Thymus (tissue), 11 donors: ENCODE data around the gene CUX1. TPM values are rescaled to one million over a fixed set of nuclear protein-coding genes. Genes with fewer than 3 reads are reported as not detected.
A peak's percentile ranks its signal among the peaks of the same experiment; 100 is the strongest.
"Not testable (repeated sequence)": the region's sequence is repeated elsewhere in the genome, so short reads cannot be mapped to it uniquely, and the experiment has no call there.

Source experiments
- DNase-seq, 9 donors: peaks; one replicate each; pipeline ENCODE4 v3.0.0-alpha.2; 2013; ENCODE audit warnings: low spot score in 9 of 9, low read depth in 6 of 9, missing footprints in 1 of 9
- H3K27ac ChIP-seq, 2 donors: one replicate each; pipeline ENCODE4 v1.5.1; 2013; ENCODE audit warnings: control low read depth in 1 of 2, low read depth in 1 of 2, low read length in 1 of 2, mild to moderate bottlenecking in 1 of 2, moderate library complexity in 1 of 2
- H3K27me3 ChIP-seq, 2 donors: one replicate each; pipeline ENCODE4 v1.5.1; 2013; ENCODE audit warnings: low read length in 1 of 2; ENCODE audit not compliant: control insufficient read depth in 2 of 2, insufficient read depth in 1 of 2
- H3K36me3 ChIP-seq, 2 donors: one replicate each; pipeline ENCODE4 v1.5.1; 2013; ENCODE audit warnings: low read length in 1 of 2, mild to moderate bottlenecking in 1 of 2, moderate library complexity in 1 of 2; ENCODE audit not compliant: control insufficient read depth in 2 of 2, insufficient read depth in 2 of 2
- H3K4me1 ChIP-seq, 2 donors: one replicate each; pipeline ENCODE4 v1.5.1; 2013; ENCODE audit warnings: low read length in 2 of 2; ENCODE audit not compliant: control insufficient read depth in 2 of 2, insufficient read depth in 2 of 2
- H3K4me3 ChIP-seq, 2 donors: one replicate each; pipeline ENCODE4 v1.5.1; 2013; ENCODE audit warnings: low read length in 2 of 2, control low read depth in 1 of 2, mild to moderate bottlenecking in 1 of 2
- H3K9me3 ChIP-seq, 2 donors: one replicate each; pipeline ENCODE4 v1.5.1; 2013; ENCODE audit warnings: low read length in 1 of 2, mild to moderate bottlenecking in 1 of 2; ENCODE audit not compliant: control insufficient read depth in 2 of 2, insufficient read depth in 1 of 2
- WGBS: extraction: QIAGEN DNeasy Blood & Tissue Kit; methylation state at CpG from one replicate; pipeline ENCODE4 v1.1.7; 2013; 5-methylcytosine and 5-hydroxymethylcytosine counted together
- polyA plus RNA-seq: library from polyadenylated mRNA; stranded (reverse); fragments of 200-250 nt; gene quantifications from one replicate; pipeline ENCODE4 v1.2.3, GENCODE V29; 2013
- total RNA-seq: library from RNA; stranded (reverse); fragments of 120-200 nt; gene quantifications from one replicate; pipeline ENCODE4 v1.2.4, GENCODE V29; 2013
- donor health status: healthy.

Gene CUX1
- total and polyA plus RNA-seq, 2 donors: 27.8 to 35.0 TPM

DNA sequence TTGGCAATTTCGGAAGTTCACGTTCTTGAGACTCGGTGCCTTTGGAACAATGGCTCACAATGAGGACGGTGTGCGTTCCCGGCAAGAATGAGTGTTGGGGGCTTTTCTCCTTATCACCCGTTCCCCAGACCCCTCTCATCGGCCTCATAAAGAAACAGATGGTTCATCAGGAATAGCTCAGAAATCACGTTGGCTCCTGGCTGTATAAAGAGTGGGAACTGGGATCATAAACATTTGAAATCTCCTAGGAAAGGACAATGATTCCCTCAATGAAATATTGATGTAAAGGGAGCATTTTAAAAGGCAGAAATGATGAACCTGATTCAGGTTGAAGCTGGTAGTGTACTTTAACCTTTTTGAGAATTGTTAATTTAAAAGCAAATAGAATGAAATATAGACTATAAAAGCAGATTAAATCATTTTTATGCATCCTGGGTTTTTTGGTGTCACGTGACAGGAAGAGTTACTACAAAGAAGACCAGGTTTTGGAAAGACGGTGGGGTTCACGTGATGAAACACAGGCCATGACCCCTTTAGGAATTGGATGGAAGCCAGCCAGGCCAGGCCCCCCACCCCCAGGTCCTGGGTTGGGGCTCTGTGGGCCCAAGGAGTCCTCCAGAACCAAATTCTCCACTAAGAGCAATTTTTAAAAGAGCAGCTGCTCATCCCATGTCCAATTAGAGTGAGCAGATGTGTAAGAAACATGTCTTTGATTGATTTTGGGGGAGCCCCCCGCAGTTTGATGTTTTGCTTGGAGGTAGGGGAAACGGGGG lies 63.0 kb downstream of the CUX1 start:
- no peak overlapping the region for H3K4me3 ChIP-seq
- WGBS: 70% methylated on average over 14 of the region's 14 CpGs
- peak overlapping the region; percentile 71 to 76 for H3K27ac ChIP-seq
- no peak for DNase-seq
- H3K36me3 ChIP-seq: peaks cover under 1 to 5% of the 10 kb centered on the region in 2 donors
- no peaks in the 10 kb centered on the region for H3K27me3 ChIP-seq
- H3K4me1 ChIP-seq: peaks cover 24 to 57% of the 10 kb centered on the region in 2 donors
- no peaks in the 10 kb centered on the region for H3K9me3 ChIP-seq

GRCh38 chr7:101882005-101882421 lies 64.6 kb downstream of the CUX1 start:
- WGBS: 97% methylated on average over 7 of the region's 7 CpGs
- Histone ChIP-seq H3K9me3 (no peaks in the 10 kb centered on the region), H3K36me3 (peaks cover 0 to 5% of the 10 kb centered on the region in 2 donors), H3K4me3 (no peak overlapping the region), H3K27ac (peak overlapping the region in 1 of 2 donors; percentile 16), H3K27me3 (no peaks in the 10 kb centered on the region), H3K4me1 (peaks cover 24 to 58% of the 10 kb centered on the region in 2 donors)
- no peak for DNase-seq

GRCh38 chr7:101882595-101883564 lies 65.5 kb downstream of the CUX1 start:
- DNase-seq: no peak
- no peaks in the 10 kb centered on the region for H3K9me3 ChIP-seq
- H3K4me1 ChIP-seq: peaks cover 24 to 58% of the 10 kb centered on the region in 2 donors
- H3K4me3 ChIP-seq: no peak overlapping the region
- no peaks in the 10 kb centered on the region for H3K27me3 ChIP-seq
- WGBS: 91% methylated on average over 18 of the region's 18 CpGs
- peak overlapping the region; percentile 60 to 62 for H3K27ac ChIP-seq
- peaks cover 0 to 5% of the 10 kb centered on the region in 2 donors for H3K36me3 ChIP-seq

DNA sequence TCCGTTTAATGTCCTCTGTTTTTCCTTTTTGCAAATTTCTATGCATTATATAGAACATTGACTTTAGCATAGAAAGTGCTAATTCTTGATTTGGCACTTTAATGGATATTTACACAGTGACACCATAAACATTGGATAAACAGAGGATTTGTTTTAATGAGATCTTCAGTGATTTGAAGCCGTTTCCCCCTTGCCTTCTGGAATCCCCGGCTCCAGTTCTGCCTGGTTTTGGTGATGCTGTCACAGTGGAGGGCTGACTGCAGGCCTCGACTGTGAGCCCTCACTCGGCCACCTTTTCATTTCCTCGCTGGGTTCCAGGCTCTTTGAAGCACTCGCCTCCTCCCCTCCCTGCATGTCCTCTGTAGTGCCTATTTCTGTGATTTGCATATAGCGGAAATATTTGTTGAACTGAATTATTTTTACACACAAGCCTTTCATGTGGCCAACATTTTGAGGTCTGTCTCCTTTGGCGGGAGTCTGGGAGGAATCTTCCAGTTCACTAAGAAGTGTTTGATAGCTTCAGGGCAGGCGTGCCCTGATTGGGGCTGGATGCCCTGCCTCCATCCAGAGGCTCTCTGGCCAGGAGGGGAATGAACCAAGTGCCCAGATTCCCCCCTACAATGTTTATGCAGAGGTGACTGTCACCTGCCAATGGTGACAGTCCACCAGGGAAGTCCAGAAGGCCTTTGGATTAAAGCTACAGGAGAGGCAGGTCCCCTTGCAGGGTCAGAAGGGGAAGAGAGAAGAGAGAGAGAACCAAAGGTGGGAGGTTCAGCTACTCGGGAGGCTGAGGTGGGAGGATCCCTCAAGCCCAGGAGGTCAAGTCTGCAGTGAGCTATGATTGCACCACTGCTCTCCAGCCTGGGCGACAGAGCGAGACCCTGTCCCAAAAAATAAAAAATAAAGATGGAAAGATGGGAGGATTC lies 67.5 kb downstream of the CUX1 start:
- Histone ChIP-seq H3K9me3 (no peaks in the 10 kb centered on the region), H3K4me1 (peaks cover 19 to 40% of the 10 kb centered on the region in 2 donors), H3K27me3 (no peaks in the 10 kb centered on the region), H3K36me3 (peaks cover 0 to 10% of the 10 kb centered on the region in 2 donors), H3K27ac (peak overlapping the region in 1 of 2 donors; percentile 47), H3K4me3 (no peak overlapping the region)
- WGBS: 32% methylated on average over 13 of the region's 13 CpGs
- DNase-seq: peak in 4 of 9 donors; percentile 21 to 68 (median 43)

DNA sequence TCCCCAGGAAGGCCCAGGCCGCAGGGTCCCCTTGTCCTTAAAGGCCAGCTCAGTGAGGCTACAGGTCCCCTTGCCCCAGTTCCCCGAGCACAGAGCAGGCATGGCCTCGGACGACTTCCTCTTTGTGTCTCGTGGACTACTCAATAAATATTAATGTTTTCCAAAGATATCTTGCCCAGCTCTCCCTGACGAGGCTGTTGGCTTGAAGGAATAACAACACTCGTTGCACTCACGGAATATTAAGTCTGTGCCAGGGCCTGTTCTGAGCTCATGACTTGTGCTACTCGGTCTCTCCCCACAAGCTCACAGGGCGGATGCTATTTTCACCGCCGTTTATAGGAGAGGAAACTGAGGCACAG lies 68.2 kb downstream of the CUX1 start:
- WGBS: 84% methylated on average over 12 of the region's 12 CpGs
- no peaks in the 10 kb centered on the region for H3K9me3 ChIP-seq
- no peak overlapping the region for H3K27ac ChIP-seq
- H3K4me1 ChIP-seq: peaks cover 16 to 35% of the 10 kb centered on the region in 2 donors
- no peaks in the 10 kb centered on the region for H3K27me3 ChIP-seq
- no peak for DNase-seq
- H3K4me3 ChIP-seq: no peak overlapping the region
- peaks cover 0 to 10% of the 10 kb centered on the region in 2 donors for H3K36me3 ChIP-seq

DNA sequence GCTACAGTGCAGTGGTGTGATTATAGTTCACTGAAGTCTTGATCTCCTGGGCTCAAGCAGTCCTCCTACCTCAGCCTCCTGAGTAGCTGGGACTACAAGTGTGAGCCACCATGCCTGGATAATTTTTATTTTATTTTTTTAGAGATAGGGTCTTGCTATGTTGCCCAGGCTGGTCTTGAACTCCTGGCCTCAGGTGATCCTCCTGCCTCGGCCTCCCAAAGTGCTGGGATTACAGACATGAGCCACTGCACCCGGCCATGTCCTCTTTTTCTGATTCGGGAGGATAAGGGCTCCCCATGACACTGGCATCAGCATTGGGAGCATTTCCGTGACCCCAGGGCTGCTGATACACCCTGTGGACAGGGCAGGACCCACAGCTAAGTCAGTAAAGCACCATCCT lies 69.9 kb downstream of the CUX1 start:
- not testable (repeated sequence) for H3K4me3 ChIP-seq, H3K9me3 ChIP-seq, H3K27me3 ChIP-seq, DNase-seq, H3K36me3 ChIP-seq, H3K27ac ChIP-seq
- 98% methylated on average over 4 of the region's 4 CpGs for WGBS
- peaks cover 13 to 23% of the 10 kb centered on the region in 2 donors for H3K4me1 ChIP-seq

- H3K9me3 ChIP-seq, H3K27me3 ChIP-seq, H3K4me3 ChIP-seq, H3K27ac ChIP-seq, H3K36me3 ChIP-seq, DNase-seq: not testable (repeated sequence)
- WGBS: 97% methylated on average over 3 of the region's 3 CpGs
- H3K4me1 ChIP-seq: peaks cover 13 to 16% of the 10 kb centered on the region in 2 donors
These were observed 71.1 kb downstream of the CUX1 start for GRCh38 chr7:101888564-101888963.

DNA sequence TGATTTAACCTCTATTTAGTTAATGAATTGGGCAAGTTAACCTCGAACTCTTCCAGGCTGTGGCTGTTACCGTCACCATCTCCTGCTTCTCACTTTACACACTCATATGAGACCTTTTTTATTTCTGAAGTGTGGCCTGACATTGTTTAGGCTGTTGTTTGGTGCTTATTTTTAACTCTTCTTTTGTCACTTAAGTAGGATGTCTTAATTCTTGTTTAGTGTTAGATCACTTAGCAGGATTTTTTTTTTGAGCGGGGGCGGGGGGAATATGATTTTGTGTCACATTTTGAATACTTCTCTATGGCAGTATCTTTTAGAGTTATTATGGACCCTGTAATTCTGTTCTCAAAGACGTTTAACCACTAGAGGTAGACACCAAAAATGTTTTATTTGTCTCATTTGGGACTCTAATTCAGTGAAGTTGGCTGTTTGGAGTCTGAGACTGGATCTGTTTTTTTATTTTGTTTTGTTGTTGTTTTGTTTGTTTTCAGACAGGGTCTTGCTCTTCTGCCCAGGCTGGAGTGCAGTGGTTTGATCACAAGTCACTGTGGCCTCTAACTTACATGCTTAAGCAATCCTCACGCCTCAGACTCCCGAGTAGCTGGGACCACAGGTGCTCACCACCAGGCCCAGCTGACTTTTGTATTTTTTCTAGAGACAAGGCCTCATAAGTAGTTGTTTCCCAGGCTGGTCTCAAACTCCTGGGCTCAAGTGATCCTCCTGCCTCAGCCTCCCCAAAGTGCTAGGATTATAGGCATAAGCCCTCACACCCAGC lies 73.5 kb downstream of the CUX1 start:
- no peaks in the 10 kb centered on the region for H3K27me3 ChIP-seq
- no peak overlapping the region for H3K27ac ChIP-seq
- H3K9me3 ChIP-seq: no peaks in the 10 kb centered on the region
- H3K36me3 ChIP-seq: peaks cover 0 to 8% of the 10 kb centered on the region in 2 donors
- 91% methylated on average over 7 of the region's 7 CpGs for WGBS
- no peak for DNase-seq
- H3K4me3 ChIP-seq: no peak overlapping the region
- H3K4me1 ChIP-seq: peaks cover 0 to 8% of the 10 kb centered on the region in 2 donors
